ENCODE data around the gene RNF103.
A peak's percentile ranks its signal among the peaks of the same experiment; 100 is the strongest.
"Not testable (repeated sequence)": the region's sequence is repeated elsewhere in the genome, so short reads cannot be mapped to it uniquely, and the experiment has no call there.

RNF103 gene

GRCh38 chr2:86623043-86623493 is 597 bp downstream of the RNF103 start:
- DNase-seq (ENCODE audit: low read depth) = peak; percentile 9

- peak; percentile 21 for DNase-seq (ENCODE audit: low read depth)
Measured at GRCh38 chr2:86622519-86623042, 1.1 kb downstream of the RNF103 start.

GRCh38 chr2:86621280-86621943 is 2.3 kb downstream of the RNF103 start:
- no peak for DNase-seq (ENCODE audit: low read depth)

- DNase-seq (ENCODE audit: low read depth) = no peak
Measured at GRCh38 chr2:86617738-86618137, 5.9 kb downstream of the RNF103 start.

- DNase-seq (ENCODE audit: low read depth) = no peak
Measured at GRCh38 chr2:86617153-86617552, 6.5 kb downstream of the RNF103 start.

GRCh38 chr2:86616502-86616901 is 7.2 kb downstream of the RNF103 start:
- no peak for DNase-seq (ENCODE audit: low read depth)

GRCh38 chr2:86615596-86615995 is 8.1 kb downstream of the RNF103 start:
- DNase-seq (ENCODE audit: low read depth) = no peak

GRCh38 chr2:86613515-86613914 is 10.2 kb downstream of the RNF103 start:
- no peak for DNase-seq (ENCODE audit: low read depth)

- DNase-seq (ENCODE audit: low read depth) = no peak
Measured at GRCh38 chr2:86610871-86611270, 12.8 kb downstream of the RNF103 start.

- no peak for DNase-seq (ENCODE audit: low read depth)
Measured at GRCh38 chr2:86608832-86609410, 14.7 kb downstream of the RNF103 start.

- no peak for DNase-seq (ENCODE audit: low read depth)
Measured at GRCh38 chr2:86603905-86604304, 19.8 kb downstream of the RNF103 start.

- DNase-seq (ENCODE audit: low read depth) = no peak
Measured at GRCh38 chr2:86598966-86599365, 24.7 kb downstream of the RNF103 start.

- no peak for DNase-seq (ENCODE audit: low read depth)
Measured at GRCh38 chr2:86596118-86596517, 27.5 kb downstream of the RNF103 start.

GRCh38 chr2:86593266-86593665 is 30.4 kb downstream of the RNF103 start:
- DNase-seq (ENCODE audit: low read depth) = no peak

GRCh38 chr2:86592547-86593230 is 31.0 kb downstream of the RNF103 start:
- no peak for DNase-seq (ENCODE audit: low read depth)

- DNase-seq (ENCODE audit: low read depth) = not testable (repeated sequence)
Measured at GRCh38 chr2:86589701-86590100, 34.0 kb downstream of the RNF103 start.

GRCh38 chr2:86584151-86584913 is 39.3 kb downstream of the RNF103 start:
- DNase-seq (ENCODE audit: low read depth) = no peak

- DNase-seq (ENCODE audit: low read depth) = no peak
Measured at GRCh38 chr2:86580560-86580959, 43.1 kb downstream of the RNF103 start.

GRCh38 chr2:86577817-86578456 is 45.7 kb downstream of the RNF103 start:
- no peak for DNase-seq (ENCODE audit: low read depth)

- no peak for DNase-seq (ENCODE audit: low read depth)
Measured at GRCh38 chr2:86570059-86570458, 53.6 kb downstream of the RNF103 start.

GRCh38 chr2:86566821-86567190 is 56.9 kb downstream of the RNF103 start:
- DNase-seq (ENCODE audit: low read depth) = no peak
